Astrocyte of the spinal cord (primary cell): ENCODE results near the gene AXIN1.
"Not testable (repeated sequence)": the region's sequence is repeated elsewhere in the genome, so short reads cannot be mapped to it uniquely, and the experiment has no call there.

ENCODE experiments used
- DNase-seq: peaks from one replicate; pipeline ENCODE4 v3.0.0; 2011; ENCODE audit warnings: low read depth, low spot score
- H3K4me3 ChIP-seq: 2 replicates; pipeline ENCODE4 v1.5.1; 2011; ENCODE audit warnings: low read depth, mild to moderate bottlenecking, low read length, moderate library complexity
- in situ Hi-C: cut with HindIII; loops from 2 replicates; pipeline ENCODE4 v1.10.0; 2017; ENCODE audit warnings: low sequenced_read_pairs
- TF ChIP-seq, protein P1 (sequence below): IDR thresholded peaks from 2 replicates; pipeline ENCODE4 v1.5.1; 2012; ENCODE audit warnings: low read depth, mild to moderate bottlenecking, low read length, inconsistent platforms

Gene AXIN1

DNA sequence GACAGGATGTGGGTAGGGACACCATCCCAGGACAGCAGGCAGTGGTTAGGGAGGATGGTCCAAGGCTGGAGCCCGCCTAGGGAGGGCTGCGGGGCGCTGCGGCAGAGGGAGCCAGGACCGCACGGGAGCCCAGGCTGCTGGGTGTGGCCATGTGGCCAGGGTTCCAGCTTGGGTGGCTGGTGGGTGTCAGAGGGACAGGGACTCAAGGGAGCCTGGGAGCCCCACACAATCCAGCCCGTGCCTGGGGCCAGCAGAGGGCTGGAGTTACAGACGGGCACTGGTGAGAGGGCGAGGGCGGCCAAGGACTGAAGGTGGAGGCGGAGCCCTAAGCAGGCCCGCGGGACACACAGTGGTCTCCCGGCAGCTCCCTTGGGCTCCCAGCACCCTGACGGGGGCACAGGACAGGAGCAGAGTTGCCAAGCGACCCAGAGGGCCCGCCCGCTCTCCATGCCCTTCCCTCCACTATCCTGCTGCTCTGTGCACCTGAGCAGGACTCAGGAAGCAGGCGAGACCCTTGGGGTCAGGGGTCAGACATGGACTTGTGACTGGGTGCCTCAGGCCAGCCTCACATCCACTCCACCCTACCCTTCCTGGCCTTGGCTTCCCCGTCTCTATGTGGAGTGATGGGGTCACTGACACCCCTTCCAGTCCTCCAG, 10.7 kb upstream of the AXIN1 start:
- DNase-seq: no peak
- in situ Hi-C loops: no loop called here
- H3K4me3 ChIP-seq: no peak overlapping the region
- TF ChIP-seq, protein P1, sequence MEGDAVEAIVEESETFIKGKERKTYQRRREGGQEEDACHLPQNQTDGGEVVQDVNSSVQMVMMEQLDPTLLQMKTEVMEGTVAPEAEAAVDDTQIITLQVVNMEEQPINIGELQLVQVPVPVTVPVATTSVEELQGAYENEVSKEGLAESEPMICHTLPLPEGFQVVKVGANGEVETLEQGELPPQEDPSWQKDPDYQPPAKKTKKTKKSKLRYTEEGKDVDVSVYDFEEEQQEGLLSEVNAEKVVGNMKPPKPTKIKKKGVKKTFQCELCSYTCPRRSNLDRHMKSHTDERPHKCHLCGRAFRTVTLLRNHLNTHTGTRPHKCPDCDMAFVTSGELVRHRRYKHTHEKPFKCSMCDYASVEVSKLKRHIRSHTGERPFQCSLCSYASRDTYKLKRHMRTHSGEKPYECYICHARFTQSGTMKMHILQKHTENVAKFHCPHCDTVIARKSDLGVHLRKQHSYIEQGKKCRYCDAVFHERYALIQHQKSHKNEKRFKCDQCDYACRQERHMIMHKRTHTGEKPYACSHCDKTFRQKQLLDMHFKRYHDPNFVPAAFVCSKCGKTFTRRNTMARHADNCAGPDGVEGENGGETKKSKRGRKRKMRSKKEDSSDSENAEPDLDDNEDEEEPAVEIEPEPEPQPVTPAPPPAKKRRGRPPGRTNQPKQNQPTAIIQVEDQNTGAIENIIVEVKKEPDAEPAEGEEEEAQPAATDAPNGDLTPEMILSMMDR: no peak

DNA sequence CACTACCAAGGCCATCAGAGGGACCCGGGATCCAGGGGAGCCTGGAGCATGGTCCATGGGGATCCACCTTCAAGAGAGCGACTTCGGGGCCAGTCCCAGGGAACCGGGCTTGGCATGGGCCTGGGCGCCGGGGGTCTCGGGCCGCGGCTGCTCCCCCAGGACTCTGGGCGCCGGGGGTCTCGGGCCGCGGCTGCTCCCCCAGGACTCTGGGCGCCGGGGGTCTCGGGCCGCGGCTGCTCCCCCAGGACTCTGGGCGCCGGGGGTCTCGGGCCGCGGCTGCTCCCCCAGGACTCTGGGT, 10.1 kb upstream of the AXIN1 start:
- H3K4me3 ChIP-seq, DNase-seq, in situ Hi-C loops: not testable (repeated sequence)

DNA sequence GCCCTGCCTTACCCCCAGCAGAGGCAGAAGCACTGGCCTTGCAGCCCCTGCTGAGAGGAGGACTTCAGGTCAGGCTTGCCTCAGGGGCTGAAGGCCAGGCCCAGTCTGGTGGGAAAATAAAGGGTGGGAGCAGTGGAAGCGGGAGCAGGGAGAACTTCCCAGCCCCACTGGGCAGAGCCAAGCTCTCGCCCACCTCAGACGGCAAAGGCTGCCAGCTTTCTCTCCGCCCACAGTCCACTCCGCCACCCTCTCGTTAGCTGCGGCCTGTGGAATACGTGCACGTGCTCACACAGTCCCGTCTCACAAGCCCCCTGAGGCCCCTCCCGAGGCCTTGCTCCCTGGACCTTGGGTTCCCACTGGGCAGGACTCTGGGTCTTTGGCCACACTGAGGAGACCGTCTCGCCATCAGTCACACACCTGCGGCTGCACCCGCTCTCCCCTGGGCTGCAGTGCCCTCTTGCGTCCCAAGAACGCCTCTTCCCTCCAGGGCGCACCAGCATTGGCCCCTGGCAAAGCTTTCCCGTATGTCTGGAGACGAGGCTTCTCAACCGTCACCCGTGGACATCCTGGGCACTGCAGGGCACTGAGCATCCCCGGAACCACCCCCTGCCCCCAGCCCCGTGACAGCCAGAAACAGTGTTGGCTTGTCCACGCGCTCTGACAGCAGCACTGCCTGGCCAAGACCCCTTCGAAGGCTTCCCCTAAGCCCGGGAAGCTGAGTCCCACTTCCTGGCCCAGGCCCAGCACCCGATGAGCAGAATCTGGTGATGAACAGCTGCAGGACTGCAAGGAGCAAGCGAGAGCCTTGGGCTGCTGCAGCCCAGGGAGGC, 9.6 kb upstream of the AXIN1 start:
- TF ChIP-seq, protein P1: peak; percentile 79
- peak; percentile 68 for DNase-seq
- H3K4me3 ChIP-seq: no peak overlapping the region
- in situ Hi-C loops: no loop called here

DNA sequence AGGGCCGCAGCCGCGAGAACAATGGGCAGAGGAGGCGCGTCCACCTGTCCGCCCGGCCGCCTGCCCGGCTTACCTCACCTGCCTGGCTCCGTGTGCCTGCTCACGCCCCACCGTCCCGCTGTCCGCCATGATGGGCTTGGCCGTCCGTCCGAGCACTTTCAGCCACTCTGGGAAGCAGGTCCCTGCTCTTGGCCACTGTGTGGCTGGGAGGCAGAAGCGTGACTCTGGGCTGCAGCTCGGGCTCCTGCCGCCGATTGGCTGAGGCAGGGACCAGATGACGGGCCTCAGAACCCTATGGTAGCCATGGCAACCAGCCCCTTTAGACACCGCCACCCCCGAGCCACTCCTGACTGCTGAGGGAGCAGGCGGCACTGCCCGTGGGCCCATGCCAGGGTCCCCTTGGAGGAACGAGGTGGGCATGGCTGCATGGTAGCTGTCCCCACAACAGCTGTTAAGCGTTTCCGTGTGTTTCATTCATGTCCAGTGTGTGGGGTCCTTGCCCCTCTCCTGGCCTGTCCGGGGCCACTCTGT, 8.9 kb upstream of the AXIN1 start:
- TF ChIP-seq, protein P1: no peak
- in situ Hi-C loops: no loop called here
- H3K4me3 ChIP-seq: no peak overlapping the region
- no peak for DNase-seq

DNA sequence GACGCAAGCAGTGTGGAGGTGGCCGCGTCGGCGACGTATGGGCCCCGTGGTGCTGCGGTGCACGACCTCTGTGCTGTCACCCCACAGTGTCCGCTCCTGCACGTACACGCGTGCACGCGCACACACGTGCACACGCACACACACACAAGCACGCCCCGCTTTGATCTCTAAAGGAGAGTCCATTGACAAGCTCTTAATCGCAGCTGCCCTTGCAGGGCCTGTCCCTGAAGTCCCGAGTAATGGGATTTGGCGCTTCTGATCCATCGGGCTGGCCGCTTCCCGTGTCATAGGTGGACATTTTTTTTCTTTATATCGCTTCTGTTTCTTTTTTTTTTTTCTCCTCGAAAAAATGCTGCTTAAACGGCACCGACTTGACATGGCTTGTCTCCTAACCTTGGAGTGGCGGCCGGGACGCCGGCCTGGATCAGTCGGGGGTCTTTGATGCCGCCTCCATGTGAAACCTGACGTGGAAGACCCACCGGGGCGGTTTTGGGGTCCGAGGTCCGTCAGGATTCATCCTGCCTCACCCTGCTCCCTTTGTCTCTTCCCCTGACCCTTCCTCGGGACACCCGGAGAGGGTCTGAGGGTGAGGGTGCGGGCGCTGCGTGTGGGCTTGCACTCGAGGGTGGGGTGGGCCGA, 8.3 kb upstream of the AXIN1 start:
- H3K4me3 ChIP-seq: no peak overlapping the region
- in situ Hi-C loops: no loop called here
- TF ChIP-seq, protein P1: no peak
- DNase-seq: no peak

DNA sequence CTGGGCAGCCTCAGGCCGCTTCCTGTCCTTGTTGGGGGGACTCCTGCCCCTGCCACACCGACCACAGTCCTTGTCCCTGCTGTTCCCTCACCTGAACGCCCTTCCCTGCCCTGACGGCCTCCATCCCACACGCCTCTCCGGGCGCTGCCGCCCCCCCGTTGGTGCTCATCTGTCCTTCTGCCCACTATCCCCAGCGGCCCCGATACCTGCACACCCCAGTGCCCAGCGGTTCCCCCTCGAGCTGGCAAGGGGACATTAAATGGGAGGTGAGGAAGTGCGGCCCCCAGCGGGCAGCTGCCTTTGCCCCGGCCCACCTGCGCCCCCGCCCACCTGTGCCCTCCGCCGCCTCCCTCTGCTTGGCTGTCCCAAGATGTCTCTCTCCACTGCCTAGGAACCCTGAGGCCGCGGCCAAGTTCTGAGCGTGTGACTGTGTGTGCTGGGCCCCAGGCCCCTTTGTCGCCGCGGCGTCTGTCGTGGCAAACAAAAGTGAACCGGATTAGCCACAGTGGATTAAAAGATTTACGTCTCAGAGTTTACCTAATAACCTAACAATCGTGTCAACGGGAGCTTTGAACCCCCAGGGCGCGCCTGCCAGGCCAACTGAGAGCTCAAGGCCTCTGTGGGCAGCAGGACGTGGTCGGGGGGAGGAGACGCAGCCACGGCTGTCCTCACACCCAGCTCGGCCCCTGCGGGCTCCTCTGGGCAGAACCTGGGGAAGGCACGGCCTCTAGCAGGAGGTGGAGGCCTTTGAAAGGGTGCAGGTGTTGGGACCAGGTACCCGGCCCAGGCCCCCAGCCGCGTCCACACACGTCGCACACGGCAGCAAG, 7.6 kb upstream of the AXIN1 start:
- no peak for DNase-seq
- no peak overlapping the region for H3K4me3 ChIP-seq
- TF ChIP-seq, protein P1: no peak
- in situ Hi-C loops: no loop called here
